H1 (cell line): Measurements from ENCODE around the gene C12orf76. TPM values are rescaled to one million over a fixed set of nuclear protein-coding genes. Genes with fewer than 3 reads are reported as not detected.

Source experiments
- CHD1 ChIP-seq: IDR thresholded peaks from 2 replicates; pipeline ENCODE4 v1.6.1; 2012; ENCODE audit warnings: low read depth, low read length, improper control_type of control experiment
- CHD7 ChIP-seq: fragments of 300-600 bp; sonication (generic); IDR thresholded peaks from 2 replicates; pipeline ENCODE4 v1.7.1; 2012; ENCODE audit warnings: low read length, moderate library complexity, mild to moderate bottlenecking, inconsistent platforms; ENCODE audit not compliant: insufficient replicate concordance
- EGR1 ChIP-seq: IDR thresholded peaks from 2 replicates; pipeline ENCODE4 v1.6.1; 2011; ENCODE audit warnings: low read depth, low read length, borderline replicate concordance
- GTF2F1 ChIP-seq: IDR thresholded peaks from 2 replicates; pipeline ENCODE4 v1.6.1; 2012; ENCODE audit warnings: low read depth, low read length, improper control_type of control experiment, borderline replicate concordance
- HDAC2 ChIP-seq, 2 experiments: fragments of 300-600 bp in 1 of 2; sonication (generic) in 1 of 2; IDR thresholded peaks; 2 replicates each; pipeline ENCODE4 v1.6.1; 2011 to 2012; ENCODE audit warnings: low read depth in 2 of 2, low read length in 2 of 2, mild to moderate bottlenecking in 2 of 2, moderate library complexity in 2 of 2, borderline replicate concordance in 1 of 2, inconsistent platforms in 1 of 2
- KDM5A ChIP-seq: fragments of 200-600 bp; IDR thresholded peaks from 2 replicates; pipeline ENCODE4 v1.7.1; 2012; ENCODE audit warnings: mild to moderate bottlenecking, low read length, inconsistent platforms, mixed read lengths
- RXRA ChIP-seq: IDR thresholded peaks from 2 replicates; pipeline ENCODE4 v1.6.1; 2011; ENCODE audit warnings: low read depth, mild to moderate bottlenecking, low read length, moderate library complexity; ENCODE audit not compliant: insufficient read depth
- SIN3A ChIP-seq, 2 experiments: IDR thresholded peaks in 1 of 2; conservative IDR thresholded peaks in 1 of 2; 2 replicates each; pipeline ENCODE4 v1.6.1; 2011 to 2012; ENCODE audit warnings: low read length in 2 of 2, improper control_type of control experiment in 1 of 2, low read depth in 1 of 2, mild to moderate bottlenecking in 1 of 2
- SP4 ChIP-seq: IDR thresholded peaks from 2 replicates; pipeline ENCODE4 v1.6.1; 2012; ENCODE audit warnings: low read length, inconsistent platforms
- SRF ChIP-seq: IDR thresholded peaks from 2 replicates; pipeline ENCODE4 v1.6.1; 2011; ENCODE audit warnings: mild to moderate bottlenecking, low read depth, low read length, moderate library complexity
- polyA plus RNA-seq, 7 experiments: library from polyadenylated mRNA; depleted of rRNA in 3 of 7; stranded (reverse) in 5 of 7; unstranded in 2 of 7; fragments of >200 nt in 5 of 7; fragments of 200-250 nt in 2 of 7; gene quantifications; 1 replicate in 5 of 7; 2 replicates in 1 of 7; 4 replicates in 1 of 7; pipeline versions ENCODE4 v1.2.1 to v1.2.3, GENCODE V29; 2011 to 2013; ENCODE audit warnings: missing spikeins in 2 of 7, mixed read lengths in 2 of 7
- total RNA-seq: library from RNA; stranded (reverse); fragmentation: NEBNext Ultra II Directional; extraction: Animal tissue kit (Norgen Biotek cat#: 25700); gene quantifications from 2 replicates; pipeline ENCODE4 v1.2.1, GENCODE V29; 2021

The C12orf76 gene
- total and polyA plus RNA-seq, 2 of the 8 experiments (the other 6 are each of a cell fraction or from before 2014, with no cell fraction given), result 14.4 to 18.6 TPM

GRCh38 chr12:110048242-110049027, at the start of gene C12orf76 (continued):
- TF ChIP-seq CHD7, result no peak
- no peak; the same call in 1 of the 2 replicates for TF ChIP-seq SRF
- TF ChIP-seq CHD1, result no peak
- no peak for TF ChIP-seq RXRA
- TF ChIP-seq HDAC2 (IDR thresholded peaks at IDR 0.05; ENCODE audit: borderline replicate concordance in 1 of 2, low read depth in 2 of 2, low read length in 2 of 2), result peak in 1 of 2 experiments; percentile 80; a peak in 2 of 4 replicates
- peak; percentile 62; the same call in 1 of the 2 replicates for TF ChIP-seq KDM5A
- TF ChIP-seq EGR1, result no peak
- TF ChIP-seq GTF2F1, result no peak
- TF ChIP-seq SP4, result no peak
- peak; percentile 98 to 99 for TF ChIP-seq SIN3A (conservative IDR thresholded peaks at IDR 0.05 in 1 of 2, IDR thresholded peaks at IDR 0.05 in 1 of 2; ENCODE audit: low read depth in 1 of 2, low read length in 2 of 2)
